GM18499 (cell line): Measurements from ENCODE around the gene PROM2.

Experiments used
- ATAC-seq: cut with Tn5 transposase; IDR thresholded peaks from one replicate; pipeline ENCODE4 v1.9.1; 2021; ENCODE audit warnings: moderate number of reproducible peaks; ENCODE audit not compliant: insufficient read depth, unreplicated experiment

Gene PROM2

DNA sequence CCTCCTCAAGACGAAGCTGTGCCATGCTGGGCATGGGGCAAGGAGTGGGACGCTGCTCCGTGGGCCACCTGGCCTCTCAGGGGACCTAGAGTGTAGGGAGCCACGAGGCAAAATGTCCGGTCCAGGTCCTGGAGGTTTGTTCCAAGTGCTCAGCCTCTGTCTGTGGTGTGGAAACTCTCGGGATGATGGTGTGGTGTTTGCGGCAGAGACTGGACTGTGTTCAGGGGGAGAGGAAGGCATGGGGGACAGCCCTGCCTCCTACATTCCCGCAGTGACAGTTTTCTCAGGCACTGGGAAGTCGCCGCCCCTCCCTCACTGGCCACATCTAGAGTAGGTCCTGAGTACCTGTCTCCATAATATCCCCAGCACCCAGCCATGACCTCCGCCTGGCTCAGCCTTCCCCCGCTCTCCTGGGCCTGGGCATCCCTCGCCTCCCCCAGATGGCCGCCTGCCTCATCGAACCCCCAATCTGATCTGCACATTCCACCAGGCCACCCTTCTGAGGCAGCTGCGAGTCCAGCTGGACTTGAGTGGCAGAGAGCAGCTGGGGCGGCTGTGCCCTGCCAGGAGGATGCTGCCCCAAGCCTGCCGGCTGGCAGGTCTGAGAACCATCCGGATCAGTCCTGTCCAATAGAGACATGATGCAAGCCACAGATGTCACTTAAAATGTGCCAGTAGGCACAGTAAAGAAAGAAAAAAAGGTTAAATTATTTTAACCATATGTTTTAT lies 29.1 kb downstream of the PROM2 start:
- ATAC-seq = no peak

DNA sequence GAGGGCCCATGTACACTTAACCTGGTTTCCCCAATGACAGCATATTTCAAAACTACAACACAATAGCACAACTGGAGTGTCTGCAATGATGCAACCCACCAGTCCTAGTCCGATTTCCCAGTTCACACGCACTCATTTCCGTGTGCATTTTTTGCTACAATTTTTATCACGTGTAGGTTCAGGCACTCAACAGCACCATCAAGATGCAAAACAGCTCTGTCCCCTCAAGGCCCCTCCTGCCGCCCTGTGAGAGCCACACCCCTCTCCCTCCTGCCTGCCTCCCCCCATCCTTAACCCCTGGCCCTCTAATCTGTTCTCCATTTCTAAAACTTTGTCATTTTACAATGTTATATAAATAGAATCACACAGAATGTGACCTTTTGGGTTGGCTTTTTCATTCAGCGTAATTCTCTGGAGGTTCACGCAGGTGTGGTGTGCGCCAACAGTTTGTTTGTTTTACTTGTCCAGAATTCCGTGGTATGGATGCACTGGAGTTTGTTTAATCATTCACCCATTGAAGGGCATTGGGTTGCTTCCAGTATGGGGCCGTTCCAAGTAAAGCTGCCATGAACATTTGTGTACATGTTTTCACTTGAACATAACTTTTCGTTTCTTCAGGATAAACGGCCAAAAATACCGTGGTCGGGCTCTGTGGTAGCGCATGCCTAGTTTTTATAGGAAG lies 31.3 kb downstream of the PROM2 start:
- ATAC-seq = no peak

DNA sequence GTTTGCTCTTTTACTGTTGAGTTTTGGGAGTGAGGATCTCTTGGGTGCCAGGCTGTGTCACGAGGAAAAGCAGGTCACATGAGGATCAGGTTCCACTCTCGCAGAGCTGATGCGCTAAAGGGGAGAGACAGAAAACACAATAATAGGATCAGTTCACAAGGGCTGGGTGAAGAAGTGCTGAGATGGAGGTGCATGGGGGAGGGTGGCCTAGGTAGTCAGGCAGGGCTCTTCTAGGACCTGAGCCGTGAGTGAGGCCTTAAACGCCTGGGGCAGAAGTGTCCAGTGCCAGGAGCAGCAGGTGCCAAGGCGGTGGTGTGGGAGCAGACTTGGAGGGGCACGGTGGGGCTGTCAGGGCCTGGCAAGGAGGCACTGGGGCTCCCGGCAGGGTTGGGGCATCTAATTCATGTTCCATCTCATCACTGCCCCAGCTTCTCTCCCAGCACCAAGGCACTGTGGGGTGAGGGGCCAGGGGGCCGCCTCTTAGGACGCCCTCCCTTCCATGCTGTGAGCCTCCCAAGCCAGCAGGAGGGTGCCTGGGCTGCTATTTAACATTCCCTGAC lies 32.2 kb downstream of the PROM2 start:
- no peak for ATAC-seq

DNA sequence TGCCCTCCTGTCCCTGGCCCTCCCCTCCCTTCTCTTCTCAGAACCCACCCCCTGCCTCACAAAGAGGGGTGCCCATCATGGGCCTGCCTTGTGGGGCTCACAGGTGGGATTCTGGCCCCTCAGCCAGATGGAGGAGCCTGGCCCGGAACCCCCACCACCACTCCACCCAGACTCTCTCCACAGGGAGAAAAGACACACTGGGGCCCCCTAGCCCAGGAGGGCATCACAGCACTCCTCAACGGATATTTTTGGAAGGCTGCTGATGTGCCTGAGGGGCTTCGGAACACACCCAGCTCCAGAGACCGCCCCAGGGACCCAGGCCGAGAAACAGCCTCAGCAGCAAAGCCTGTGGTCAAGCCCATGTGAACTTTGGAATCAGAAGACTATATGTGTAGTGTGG lies 32.8 kb downstream of the PROM2 start:
- ATAC-seq = no peak

DNA sequence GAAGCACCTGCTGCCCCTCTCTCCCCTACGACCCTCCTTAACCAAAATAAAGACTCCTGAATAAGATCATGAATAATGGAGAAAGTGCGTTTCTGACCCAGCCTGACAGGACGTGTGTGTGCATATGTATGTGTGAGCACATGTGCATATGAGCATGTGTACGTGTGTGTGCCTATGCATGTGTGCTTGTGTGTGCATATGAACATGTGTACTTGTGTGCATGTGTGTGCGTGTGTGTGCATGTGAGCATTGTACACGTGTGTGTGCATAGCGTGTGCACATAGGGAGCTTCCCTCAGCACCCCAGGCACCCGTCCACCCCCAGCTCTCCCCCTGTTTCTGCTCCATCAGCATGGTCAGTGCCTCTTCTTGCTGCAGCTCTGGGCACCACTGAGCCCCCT lies 33.6 kb downstream of the PROM2 start:
- no peak for ATAC-seq

DNA sequence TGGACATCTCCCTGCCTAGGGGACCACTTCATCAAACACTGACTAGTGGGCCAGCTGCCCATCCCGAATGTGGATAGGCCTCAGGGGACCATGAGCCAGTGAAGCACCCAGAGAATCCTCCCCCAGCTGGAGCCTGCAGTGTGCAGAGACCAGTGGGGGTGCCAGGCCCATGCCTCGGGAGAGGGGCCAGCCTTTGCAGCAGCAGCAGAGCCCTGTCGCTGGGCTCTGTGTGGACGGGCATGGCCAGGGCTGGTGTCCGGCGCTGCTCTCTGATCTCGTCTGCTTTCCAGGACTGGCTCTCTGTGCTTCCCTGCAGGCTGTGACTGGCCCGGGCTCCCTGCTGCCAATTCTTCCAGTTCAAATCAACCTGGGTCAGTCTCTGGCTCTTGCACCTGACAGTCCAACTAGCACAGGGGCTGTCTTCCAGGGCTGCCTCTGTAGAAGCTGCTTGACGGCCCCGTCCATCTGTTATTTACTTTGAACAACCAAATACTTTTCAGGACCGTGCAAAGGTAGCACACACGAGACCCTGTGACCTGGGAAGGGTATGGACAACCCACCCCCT lies 34.3 kb downstream of the PROM2 start:
- no peak for ATAC-seq

DNA sequence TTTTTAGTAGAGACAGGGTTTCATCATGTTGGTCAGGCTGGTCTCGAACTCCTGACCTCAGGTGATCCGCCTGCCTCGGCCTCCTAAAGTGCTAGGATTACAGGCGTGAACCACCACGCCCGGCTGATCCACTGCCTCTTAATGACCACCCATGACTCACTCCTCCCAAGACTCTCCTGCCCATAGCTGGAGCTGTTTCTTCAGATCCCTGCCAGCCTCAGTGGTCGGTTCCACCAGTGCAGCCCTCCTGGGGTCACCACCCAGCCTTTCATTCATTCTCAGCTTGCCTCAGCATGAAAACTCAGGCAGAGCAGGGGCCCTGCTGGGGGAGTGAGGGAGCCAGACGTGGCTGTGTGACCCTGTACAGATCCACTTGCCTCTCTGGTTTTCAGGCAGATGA lies 35.4 kb downstream of the PROM2 start:
- ATAC-seq = no peak

DNA sequence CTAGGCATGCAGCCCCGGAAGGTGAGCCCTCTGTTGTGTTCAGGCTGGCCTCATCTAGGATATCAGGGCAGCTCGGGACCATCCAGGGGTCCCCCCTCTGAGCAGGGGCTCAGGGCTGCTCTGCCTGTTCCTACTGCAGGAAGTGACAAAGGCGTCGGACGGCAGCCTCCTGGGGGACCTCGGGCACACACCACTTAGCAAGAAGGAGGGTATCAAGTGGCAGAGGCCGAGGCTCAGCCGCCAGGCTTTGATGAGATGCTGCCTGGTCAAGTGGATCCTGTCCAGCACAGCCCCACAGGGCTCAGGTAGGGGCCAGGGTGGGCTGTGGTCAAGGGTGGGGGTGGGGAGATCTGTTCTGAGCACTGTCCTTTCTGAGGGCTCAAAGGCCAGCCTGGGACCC lies 36.0 kb downstream of the PROM2 start:
- ATAC-seq = no peak

DNA sequence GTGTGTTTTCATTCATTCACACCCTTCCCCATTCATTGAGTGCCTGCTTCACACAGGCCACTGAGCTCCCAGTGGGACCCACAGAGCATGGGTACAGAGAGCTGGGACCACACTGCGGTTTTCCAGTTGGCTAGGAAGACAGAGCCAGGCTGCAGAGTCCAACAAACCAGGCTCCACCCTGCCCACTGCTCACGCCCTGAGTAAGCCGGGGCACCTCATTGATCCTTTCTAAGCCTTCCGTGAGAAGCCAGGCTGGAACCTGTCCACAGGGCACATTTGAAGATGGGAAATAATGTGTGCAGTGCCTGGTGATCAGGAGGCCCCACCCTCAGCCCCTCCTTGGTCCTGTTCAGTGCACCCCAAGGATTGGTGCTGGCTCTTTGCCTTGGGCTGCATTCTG lies 36.4 kb downstream of the PROM2 start:
- ATAC-seq = no peak

DNA sequence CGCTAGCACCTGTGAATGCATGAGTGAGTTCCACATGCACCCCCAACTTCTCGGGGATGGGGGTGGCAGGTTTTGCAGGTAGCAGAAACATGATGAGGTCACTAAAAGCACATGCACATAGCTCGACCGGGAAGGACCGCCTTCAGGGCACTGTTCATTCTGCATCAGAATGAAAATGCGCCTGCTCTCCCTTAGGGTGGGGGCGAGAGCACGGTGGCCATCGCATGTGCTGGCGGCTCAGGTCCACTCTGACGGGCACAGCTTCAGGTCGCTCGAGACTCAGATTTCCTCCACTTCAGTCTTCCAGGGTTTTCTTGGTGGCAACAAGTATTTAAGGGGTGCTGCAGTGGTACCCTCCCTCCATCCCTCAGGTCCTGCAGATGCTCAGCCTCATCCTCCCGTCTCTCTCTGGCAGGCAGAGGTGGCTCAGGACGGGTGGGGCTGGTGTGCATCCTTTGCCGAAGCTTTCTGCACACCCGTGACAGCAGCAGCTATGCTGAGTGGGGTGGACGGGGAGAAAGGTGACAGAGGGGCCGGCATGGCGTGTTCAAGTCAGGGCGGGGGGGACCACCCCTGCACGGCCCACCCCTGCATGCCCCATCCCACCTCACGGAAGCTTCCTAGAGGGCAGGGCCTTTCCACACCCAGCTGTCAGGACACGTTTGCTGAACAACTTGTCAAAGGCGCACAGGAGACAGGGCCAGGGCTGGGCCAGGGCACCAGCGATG lies 37.7 kb downstream of the PROM2 start:
- ATAC-seq = no peak

DNA sequence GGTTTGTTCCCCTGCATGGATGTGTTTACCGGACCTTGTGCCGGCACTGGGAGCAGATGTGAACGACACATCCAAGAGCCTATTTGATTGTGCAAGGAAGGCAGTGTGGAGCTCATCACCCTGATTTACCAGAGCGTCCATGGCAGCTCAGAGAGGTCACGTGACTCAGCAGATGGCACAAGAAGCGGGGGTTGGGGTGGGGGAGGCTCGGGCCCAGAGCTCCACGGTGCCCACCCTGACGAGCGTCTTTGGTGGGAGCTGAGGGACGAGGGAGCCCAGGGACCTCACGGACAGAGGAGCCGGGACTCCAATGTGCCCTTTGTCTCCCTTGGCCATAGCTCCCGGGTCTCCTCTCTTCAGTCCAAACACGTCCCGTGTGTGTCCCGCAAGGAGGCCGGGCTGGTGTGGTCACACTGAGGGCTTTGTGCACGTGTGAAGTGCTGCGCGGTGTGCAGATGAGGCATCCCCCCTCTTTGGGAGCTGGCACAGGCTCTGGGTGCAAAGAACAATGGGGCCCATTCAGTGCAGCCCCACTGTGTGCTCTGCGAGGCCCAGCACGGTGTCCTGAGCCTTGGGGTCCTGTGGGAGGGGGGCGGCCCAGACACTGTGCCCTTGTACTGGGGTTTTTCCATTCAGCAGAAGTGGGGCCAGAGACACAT lies 38.4 kb downstream of the PROM2 start:
- no peak for ATAC-seq

DNA sequence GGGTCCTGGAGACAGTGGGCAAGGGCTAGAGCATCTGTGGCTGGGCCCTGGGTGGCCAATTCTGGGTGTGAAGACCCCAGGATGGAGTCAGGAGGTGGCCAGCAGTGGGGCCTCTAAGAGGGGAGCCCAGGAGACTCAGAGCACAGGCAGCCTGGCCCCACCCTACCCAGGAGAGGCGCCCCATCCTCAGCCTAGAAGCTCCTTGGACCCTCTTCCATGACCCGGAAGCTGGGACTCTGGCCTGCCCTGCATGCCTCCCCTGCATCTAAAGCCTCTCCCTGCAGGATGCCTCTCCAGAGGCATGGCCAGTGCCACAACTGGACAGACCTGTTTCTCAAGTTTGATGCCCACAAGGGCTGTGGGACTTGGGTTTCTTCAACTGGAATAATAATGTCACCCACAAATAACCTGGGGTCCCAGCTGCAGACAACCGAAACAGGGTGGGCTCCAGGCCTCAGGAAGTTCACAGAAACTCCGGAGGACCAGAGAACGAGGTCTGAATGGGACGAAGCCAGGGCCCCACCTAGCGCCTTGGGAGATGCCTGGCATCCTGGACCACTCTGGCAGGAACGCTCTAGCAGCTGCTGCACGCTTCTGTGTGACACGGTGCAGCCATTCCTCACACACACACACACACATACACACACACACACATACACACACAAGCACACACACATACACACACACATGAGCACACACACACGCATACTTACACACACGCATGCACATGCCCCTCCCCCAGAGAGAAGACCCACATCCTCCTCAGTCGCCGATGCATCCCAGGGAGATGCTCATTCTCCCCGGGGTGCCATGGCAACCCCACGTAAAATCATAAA lies 39.3 kb downstream of the PROM2 start:
- no peak for ATAC-seq

DNA sequence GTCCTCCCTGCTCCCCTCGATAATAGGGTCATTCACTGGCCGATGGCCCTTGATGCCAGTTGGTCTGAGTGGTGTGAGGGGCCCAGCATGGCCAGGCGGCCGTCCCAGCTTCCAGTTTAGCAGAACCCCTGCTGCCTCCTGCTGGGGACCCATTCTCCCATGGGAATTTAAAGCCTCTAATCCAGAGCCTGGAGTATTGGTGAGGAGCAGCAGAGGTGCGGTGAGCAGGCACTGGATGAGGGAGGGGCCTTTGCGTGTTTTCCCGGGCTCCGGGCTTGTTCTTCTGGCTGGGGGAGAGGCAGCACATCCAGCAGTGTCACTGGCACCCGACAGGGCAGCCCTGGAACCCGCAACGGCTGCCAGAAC lies 40.3 kb downstream of the PROM2 start:
- ATAC-seq = no peak

DNA sequence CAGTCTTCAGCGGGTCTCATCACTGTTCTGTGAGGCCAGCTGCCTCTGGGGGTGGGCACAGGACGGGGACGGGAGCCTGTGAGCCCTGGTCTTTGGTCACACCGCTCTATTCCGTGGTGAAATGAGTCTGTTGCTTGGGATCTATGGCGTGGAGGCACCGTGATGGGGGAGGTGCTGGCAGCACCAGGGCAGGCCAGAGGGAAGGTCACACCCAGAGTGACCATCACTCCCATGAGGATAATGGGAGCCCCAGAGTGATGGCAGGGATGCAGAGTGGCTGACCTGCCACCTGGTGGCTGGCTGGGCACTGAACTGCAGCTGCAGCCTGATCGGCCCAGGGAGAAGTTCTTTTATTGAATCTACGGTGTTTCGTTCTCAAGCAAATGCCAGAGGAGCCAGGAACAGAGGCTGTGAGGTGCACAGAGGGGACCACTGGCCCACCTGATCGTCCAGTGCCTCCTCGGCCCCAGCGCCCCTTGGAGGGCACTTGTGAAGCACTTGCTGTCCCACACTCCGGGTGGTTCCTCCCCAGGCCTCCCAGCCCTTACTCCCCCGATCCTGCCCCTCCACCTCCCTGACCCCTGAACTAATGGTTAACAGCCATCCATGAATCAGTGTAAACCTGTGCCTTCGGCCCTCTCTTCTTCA lies 40.8 kb downstream of the PROM2 start:
- ATAC-seq = no peak

DNA sequence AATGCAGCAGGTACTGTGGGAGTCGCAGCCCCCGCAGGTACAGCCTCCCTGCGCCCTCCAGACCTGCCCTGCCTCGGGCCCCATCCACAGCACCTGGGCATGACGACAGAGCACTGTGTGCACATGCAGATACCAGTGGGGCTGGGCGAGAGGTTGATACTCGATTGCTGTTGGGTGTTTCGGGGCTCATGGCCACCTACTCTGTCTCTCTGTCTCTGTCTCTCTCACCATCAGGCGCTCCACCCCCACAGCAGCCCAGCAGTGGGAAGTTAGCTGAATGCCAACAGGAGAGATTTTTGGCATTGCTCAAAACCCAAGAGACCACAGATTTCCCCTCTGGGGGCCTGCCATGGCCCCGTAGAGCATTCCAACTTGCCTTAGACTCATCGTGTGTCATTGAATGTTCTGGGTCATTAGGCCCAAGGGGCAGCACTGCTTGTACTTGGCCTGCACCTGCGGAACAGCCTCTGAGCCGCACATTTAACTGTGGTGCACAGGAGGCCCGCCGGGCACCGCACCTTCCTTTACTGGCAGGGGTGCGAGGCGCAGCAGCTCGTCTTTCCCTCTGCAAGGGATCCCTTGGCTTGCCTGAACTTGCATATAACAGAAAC lies 41.7 kb downstream of the PROM2 start:
- no peak for ATAC-seq

DNA sequence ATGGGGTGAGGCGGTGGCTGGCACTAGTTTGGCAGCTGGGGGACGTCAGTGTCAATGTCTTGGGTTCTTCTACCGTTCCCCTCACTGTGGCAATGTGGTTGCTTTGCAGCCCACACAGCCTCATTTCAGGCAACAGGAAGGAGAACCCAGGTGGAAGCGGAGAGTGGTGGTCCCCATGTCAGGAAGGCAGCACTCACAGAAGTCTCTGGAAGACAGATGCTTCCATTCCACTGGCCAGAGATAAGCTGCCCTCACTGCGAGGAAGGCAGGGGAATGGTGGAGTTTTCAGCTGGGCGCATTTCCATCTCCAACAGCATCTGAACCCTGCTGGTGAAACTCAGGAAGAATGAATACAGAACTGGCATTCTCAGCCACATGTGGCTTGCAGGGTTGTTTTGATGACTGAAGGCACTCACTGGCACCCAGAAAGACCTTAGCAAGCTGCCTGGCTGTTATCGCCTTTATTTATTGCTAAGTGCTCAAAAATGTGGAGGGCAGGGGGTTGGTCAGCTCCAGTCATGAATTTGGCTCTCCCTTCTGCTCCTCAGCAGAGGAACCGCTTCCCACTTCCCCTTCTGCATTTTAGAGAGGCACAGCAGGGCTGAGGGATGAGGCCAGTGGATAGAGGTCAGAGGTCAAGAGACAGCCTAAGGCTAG lies 42.3 kb downstream of the PROM2 start:
- ATAC-seq = no peak

DNA sequence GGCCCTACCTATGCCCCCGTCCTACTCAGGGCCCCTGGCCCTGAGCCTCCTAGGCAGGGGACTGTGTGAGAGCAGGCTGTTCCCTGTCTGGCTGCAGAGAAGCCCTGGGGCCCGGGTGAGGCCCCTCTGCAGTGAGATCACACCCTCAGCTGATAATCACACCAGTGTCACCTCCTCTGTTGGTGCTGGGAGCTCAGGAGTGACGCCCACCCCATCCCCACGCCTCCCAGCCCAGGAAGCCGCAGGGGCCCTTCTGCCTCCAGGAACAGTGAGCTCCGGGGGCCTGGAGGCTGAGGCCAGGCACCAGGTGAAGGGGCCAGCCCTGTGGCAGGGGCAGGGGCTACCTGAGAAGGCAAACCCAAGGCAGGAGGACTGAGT lies 42.9 kb downstream of the PROM2 start:
- no peak for ATAC-seq
